ENCODE data around the gene EPC2.

DNA sequence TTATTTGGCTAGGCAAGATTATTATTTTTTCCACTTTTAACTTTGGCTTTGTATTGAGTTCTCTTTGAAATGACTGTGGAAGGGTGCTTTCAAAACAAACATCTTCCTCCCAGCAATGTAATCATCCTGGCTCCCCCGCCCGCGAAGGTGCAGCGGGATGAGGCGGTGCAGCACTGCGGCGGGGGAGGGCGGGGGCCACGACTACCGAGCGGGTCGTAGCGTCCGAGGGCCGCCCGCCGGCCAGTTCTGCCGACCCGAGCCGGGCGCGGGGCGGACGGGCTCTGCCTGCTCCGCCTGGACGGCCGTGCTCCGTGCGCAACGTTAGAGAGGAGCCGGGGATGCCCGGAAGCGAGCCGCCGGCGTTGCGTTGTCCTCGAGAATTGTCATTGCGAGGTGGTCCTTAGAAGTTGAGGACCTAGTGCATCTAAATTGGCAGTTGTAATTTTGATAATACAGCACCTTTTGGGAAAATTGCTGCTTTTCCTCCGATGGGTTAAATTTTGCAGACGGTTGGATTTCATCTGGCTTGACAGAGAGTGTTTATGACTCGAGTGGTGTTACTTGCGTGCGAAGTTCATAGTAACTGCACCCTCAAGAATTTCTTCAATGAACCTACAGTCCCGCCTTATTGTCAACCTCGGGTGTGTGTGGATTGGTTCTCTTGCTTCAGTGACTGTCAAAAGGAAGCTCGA is 1.1 kb downstream of the EPC2 start:
- TF ChIP-seq, protein P1, sequence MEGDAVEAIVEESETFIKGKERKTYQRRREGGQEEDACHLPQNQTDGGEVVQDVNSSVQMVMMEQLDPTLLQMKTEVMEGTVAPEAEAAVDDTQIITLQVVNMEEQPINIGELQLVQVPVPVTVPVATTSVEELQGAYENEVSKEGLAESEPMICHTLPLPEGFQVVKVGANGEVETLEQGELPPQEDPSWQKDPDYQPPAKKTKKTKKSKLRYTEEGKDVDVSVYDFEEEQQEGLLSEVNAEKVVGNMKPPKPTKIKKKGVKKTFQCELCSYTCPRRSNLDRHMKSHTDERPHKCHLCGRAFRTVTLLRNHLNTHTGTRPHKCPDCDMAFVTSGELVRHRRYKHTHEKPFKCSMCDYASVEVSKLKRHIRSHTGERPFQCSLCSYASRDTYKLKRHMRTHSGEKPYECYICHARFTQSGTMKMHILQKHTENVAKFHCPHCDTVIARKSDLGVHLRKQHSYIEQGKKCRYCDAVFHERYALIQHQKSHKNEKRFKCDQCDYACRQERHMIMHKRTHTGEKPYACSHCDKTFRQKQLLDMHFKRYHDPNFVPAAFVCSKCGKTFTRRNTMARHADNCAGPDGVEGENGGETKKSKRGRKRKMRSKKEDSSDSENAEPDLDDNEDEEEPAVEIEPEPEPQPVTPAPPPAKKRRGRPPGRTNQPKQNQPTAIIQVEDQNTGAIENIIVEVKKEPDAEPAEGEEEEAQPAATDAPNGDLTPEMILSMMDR (IDR thresholded peaks at IDR 0.05; ENCODE audit: low read depth, low read length), result no peak
- no peak for TF ChIP-seq POLR2A (IDR thresholded peaks at IDR 0.05; ENCODE audit: extremely low read depth, insufficient read length)
